ENCODE data around the gene SLC10A7. TPM values are rescaled to one million over a fixed set of nuclear protein-coding genes. Genes with fewer than 3 reads are reported as not detected.

Gene SLC10A7
- total RNA-seq, 4 donors from 2014 or later, result 7.4 to 34.5 (median 17.1) TPM

DNA sequence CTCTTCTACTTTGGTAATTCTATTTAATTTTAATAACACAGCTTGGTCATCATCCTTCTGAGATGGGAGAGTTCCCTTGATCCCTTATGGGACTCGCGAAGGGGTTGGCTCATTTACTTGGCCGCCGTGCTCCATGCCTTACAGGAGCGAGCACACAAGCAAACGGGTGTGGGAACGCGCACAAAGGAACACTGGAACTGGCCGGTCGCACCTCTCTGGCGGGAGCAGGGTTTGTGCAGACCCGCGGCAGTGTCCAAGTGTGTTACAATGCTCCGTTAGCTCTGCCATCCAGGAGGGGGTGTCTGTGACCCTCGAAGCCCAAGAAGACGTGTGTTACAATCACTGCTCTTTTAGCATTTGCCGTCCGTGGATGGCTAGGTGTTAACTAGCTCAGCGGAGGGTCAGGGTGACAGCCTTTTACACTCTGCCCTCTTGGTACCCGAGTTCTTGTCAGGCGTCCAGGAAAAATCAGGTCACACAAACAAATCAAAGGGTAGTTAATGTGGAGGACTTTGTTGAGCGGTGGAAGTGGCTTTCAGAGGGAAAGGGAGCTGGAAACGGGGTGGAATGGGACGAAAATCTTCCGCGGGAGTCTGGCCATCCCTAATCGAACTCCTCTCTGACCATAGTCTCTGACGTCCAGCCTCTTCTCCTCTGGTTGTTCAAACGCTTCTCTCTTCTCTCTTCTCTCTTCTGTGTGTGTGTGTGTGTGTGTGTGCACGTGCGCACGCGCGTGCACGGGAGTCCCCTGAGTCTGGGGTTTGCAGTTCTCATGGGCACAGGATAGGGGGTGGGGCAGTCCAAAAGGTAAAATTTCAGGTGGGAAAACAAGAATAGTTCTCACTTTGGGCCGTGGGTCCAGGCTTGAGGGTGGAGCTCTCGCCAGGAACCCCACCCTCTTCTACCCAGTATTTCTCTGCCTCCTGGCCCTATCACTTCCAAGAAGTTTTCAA lies 76.3 kb downstream of the SLC10A7 start:
- no peak for DNase-seq
- TF ChIP-seq CTCF (IDR thresholded peaks at IDR 0.05) (no peak), POLR2A (IDR thresholded peaks at IDR 0.05) (no peak)
- H3K27me3 ChIP-seq, result no peaks in the 10 kb centered on the region
- no peaks in the 10 kb centered on the region for H3K4me1 ChIP-seq
- intact Hi-C loops (cut with DNase I; ENCODE audit: low total_unique reads), result no loop called here
- no peak overlapping the region for H3K27ac ChIP-seq
- H3K4me3 ChIP-seq, result no peak overlapping the region
- no peaks in the 10 kb centered on the region for H3K36me3 ChIP-seq
- H3K9me3 ChIP-seq, result no peaks in the 10 kb centered on the region

DNA sequence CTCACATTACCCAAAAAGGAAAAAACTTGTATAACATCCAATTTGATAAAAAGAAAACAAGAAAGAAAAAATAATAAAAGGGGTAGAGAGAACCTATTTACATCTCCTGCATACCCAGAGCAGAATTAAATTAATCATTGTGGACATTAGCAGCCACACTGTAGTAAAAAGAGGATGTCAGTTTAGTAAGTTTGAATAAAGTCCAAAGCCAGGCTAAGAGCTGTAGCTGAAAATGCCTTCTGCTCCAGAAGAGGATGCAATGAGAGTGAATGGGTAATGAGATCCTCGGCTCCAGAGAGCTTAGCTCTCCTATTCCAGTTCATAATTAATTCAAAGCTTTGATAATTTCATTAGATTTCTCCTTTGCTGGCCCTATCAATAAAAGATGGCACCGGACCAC lies 78.2 kb downstream of the SLC10A7 start:
- no peaks in the 10 kb centered on the region for H3K36me3 ChIP-seq
- no peak for TF ChIP-seq POLR2A (IDR thresholded peaks at IDR 0.05)
- TF ChIP-seq CTCF (IDR thresholded peaks at IDR 0.05), result no peak
- H3K27me3 ChIP-seq, result no peaks in the 10 kb centered on the region
- no peak overlapping the region for H3K4me3 ChIP-seq
- DNase-seq, result no peak
- no peak overlapping the region for H3K27ac ChIP-seq
- intact Hi-C loops (cut with DNase I; ENCODE audit: low total_unique reads), result no loop called here
- H3K4me1 ChIP-seq, result no peaks in the 10 kb centered on the region
- H3K9me3 ChIP-seq, result no peaks in the 10 kb centered on the region

- Histone ChIP-seq H3K27ac (no peak overlapping the region), H3K4me3 (no peak overlapping the region), H3K9me3 (no peaks in the 10 kb centered on the region), H3K4me1 (no peaks in the 10 kb centered on the region), H3K36me3 (no peaks in the 10 kb centered on the region), H3K27me3 (no peaks in the 10 kb centered on the region)
- DNase-seq, result no peak
- TF ChIP-seq POLR2A (IDR thresholded peaks at IDR 0.05) (no peak), CTCF (IDR thresholded peaks at IDR 0.05) (no peak)
- intact Hi-C loops (cut with DNase I; ENCODE audit: low total_unique reads), result no loop called here
Measured at GRCh38 chr4:146442801-146443200, 78.9 kb downstream of the SLC10A7 start.

DNA sequence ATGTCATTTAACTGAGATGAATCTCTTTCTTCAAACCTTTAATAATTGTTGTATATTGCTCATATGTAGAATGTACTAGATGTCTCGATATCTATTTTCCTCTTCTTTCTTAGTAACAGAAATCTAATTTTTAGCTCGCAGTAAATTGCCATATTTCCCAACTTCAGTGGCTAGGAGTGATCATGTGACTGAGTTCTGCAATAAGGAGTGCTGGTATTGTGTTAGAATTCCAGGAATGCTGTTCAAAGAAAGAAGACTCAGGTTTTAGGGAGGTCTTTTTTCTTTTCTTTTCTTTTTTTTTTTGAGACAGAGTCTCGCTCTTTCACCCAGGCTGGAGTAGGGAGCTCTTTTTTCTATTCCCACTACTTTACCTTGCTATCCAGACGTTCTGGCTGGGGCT lies 81.7 kb downstream of the SLC10A7 start:
- Histone ChIP-seq H3K9me3 (no peaks in the 10 kb centered on the region), H3K36me3 (no peaks in the 10 kb centered on the region), H3K27ac (no peak overlapping the region), H3K4me3 (no peak overlapping the region), H3K4me1 (no peaks in the 10 kb centered on the region), H3K27me3 (no peaks in the 10 kb centered on the region)
- intact Hi-C loops (cut with DNase I; ENCODE audit: low total_unique reads), result no loop called here
- TF ChIP-seq POLR2A (IDR thresholded peaks at IDR 0.05), result no peak
- TF ChIP-seq CTCF (IDR thresholded peaks at IDR 0.05), result no peak
- DNase-seq, result no peak

DNA sequence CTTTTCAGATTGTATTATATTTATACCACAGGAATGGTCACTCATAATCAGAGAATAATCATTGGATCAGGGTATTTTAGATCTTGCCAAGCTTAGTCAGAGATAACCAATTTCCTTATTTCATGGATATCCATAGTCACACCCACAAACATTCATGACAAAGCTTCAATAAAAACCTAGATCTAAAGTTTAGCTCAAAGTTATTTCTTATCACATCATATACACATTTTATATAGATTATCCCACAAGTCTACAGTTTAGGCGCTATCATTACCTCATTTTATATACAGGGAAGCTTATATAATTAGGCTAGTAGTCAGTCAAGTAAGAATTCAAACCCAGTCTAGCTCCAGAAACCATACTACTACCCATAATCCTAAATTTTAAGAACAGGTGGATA lies 82.3 kb downstream of the SLC10A7 start:
- Histone ChIP-seq H3K36me3 (no peaks in the 10 kb centered on the region), H3K27ac (no peak overlapping the region), H3K27me3 (no peaks in the 10 kb centered on the region), H3K4me1 (no peaks in the 10 kb centered on the region), H3K4me3 (no peak overlapping the region), H3K9me3 (no peaks in the 10 kb centered on the region)
- TF ChIP-seq CTCF (IDR thresholded peaks at IDR 0.05) (no peak), POLR2A (IDR thresholded peaks at IDR 0.05) (no peak)
- no peak for DNase-seq
- intact Hi-C loops (cut with DNase I; ENCODE audit: low total_unique reads), result no loop called here

All from uterus (tissue), 4 donors.